Measurements from ENCODE around the gene OR52E2.

DNA sequence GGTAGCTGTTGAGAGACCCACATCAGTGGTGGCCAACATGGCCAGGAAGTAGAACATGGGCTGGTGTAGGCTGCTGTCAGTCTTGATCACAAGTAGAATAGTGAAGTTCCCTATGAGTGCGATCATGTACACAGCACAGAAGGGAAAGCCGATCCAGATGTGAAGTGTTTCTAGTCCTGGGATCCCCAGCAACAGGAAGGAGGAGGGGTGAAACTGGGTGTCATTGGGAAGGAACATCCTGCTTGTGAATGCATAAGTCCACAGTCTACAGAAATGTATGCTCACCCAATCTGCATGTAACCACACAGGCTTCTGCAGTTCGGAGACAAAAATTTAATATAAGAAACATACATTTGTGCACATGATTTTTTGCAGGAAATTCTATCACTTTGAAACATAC, at the start of gene OR52E2:
- TF ChIP-seq, protein P1, sequence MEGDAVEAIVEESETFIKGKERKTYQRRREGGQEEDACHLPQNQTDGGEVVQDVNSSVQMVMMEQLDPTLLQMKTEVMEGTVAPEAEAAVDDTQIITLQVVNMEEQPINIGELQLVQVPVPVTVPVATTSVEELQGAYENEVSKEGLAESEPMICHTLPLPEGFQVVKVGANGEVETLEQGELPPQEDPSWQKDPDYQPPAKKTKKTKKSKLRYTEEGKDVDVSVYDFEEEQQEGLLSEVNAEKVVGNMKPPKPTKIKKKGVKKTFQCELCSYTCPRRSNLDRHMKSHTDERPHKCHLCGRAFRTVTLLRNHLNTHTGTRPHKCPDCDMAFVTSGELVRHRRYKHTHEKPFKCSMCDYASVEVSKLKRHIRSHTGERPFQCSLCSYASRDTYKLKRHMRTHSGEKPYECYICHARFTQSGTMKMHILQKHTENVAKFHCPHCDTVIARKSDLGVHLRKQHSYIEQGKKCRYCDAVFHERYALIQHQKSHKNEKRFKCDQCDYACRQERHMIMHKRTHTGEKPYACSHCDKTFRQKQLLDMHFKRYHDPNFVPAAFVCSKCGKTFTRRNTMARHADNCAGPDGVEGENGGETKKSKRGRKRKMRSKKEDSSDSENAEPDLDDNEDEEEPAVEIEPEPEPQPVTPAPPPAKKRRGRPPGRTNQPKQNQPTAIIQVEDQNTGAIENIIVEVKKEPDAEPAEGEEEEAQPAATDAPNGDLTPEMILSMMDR (IDR thresholded peaks at IDR 0.05) = no peak
- no peak for TF ChIP-seq EZH2phosphoT487 (IDR thresholded peaks at IDR 0.05)
